ENCODE data around the gene BAZ1A.
"Not testable (repeated sequence)": the region's sequence is repeated elsewhere in the genome, so short reads cannot be mapped to it uniquely, and the experiment has no call there.

Gene BAZ1A

GRCh38 chr14:34851395-34851794 is 23.8 kb downstream of the BAZ1A start:
- DNase-seq, result no peak

GRCh38 chr14:34845869-34846268 is 29.3 kb downstream of the BAZ1A start:
- no peak for DNase-seq

DNA sequence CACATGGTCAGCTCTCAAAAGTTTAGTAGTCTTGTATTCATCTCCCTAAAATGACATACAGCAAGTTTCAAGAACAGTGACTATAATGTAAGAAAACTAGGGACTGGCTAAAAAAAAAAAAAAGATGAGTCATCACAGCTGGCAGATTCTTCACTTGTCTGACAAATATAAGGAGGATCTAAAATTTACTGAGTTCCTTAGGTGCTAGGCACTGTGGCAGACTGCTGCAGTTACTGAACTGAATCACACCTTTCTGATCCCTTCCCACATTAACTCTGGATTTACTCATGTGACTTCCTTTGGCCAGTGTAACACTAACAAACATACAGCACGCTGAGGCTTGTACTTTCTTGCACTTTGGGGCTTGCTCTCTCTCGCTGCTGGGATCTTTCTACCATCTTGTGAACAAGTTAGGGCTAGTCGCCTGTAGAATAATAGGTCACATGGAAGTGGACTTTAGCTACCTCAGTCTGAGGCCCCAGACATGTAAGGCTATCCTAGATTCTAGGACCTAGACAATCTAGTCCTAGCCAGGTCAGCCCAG is 32.1 kb downstream of the BAZ1A start:
- DNase-seq, result no peak

GRCh38 chr14:34837801-34838322 is 37.3 kb downstream of the BAZ1A start:
- no peak for DNase-seq

GRCh38 chr14:34835312-34835711 is 39.8 kb downstream of the BAZ1A start:
- no peak for DNase-seq

- no peak for DNase-seq
Observed at GRCh38 chr14:34833549-34834523, 41.3 kb downstream of the BAZ1A start.

- DNase-seq, result no peak
Observed at GRCh38 chr14:34826661-34827060, 48.5 kb downstream of the BAZ1A start.

DNA sequence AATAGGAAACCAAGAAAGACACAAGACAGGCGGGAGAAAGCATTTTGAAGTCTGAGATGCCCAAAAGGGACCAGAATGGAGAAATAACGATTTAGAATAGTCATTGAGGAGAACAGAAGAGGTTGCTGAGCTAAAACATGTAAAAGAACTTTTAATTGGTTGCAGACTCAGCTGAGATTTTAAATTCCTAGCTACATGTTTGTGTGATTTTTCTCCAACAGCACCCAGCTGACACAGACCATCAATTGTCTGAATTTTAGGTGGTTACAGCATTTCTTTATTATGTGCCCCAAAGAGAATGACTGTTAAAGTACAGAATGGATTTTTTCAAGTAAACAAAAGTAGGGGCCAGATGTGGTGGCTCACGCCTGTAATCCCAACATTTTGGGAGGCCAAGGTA is 50.3 kb downstream of the BAZ1A start:
- DNase-seq, result no peak

- DNase-seq, result no peak
Observed at GRCh38 chr14:34824256-34824655, 50.9 kb downstream of the BAZ1A start.

DNA sequence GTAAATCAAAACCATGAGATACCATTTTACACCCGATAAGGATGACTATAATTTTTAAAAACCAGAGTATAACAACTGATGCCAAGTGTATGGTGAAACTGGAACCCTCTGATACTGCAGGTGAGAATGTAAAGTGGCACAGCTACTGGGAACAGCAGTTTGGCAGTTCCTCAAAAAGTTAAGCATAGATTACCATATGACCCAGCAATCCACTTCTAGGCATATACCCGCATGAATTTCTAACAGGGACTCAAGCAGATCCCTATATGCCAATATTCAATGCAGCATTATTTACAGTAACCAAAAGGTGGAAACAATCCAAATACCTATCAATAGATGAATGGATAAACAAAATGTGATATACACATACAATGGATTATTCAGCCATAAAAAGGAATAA is 57.4 kb downstream of the BAZ1A start:
- DNase-seq, result no peak

DNA sequence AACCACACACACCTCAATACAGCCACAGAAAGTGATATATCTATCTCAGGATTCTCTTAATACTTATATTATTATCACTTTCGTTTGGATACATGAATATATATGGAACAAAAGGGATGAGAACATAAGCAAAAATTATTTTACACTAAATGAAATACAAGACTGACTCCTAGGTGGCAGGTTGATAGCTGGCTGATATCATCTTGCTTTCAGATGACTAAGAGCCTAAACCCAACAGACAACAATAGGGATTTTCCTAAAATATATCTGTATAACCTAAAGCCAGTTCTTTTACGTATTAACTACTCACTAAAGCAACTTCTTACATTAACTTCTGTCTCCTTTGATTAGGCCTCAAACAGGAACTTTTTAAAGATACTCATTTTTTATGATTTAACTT is 65.1 kb downstream of the BAZ1A start:
- no peak for DNase-seq

- DNase-seq, result no peak
Observed at GRCh38 chr14:34806257-34806656, 68.9 kb downstream of the BAZ1A start.

GRCh38 chr14:34804933-34805332 is 70.2 kb downstream of the BAZ1A start:
- no peak for DNase-seq

- DNase-seq, result not testable (repeated sequence)
Observed at GRCh38 chr14:34798861-34799260, 76.3 kb downstream of the BAZ1A start.

DNA sequence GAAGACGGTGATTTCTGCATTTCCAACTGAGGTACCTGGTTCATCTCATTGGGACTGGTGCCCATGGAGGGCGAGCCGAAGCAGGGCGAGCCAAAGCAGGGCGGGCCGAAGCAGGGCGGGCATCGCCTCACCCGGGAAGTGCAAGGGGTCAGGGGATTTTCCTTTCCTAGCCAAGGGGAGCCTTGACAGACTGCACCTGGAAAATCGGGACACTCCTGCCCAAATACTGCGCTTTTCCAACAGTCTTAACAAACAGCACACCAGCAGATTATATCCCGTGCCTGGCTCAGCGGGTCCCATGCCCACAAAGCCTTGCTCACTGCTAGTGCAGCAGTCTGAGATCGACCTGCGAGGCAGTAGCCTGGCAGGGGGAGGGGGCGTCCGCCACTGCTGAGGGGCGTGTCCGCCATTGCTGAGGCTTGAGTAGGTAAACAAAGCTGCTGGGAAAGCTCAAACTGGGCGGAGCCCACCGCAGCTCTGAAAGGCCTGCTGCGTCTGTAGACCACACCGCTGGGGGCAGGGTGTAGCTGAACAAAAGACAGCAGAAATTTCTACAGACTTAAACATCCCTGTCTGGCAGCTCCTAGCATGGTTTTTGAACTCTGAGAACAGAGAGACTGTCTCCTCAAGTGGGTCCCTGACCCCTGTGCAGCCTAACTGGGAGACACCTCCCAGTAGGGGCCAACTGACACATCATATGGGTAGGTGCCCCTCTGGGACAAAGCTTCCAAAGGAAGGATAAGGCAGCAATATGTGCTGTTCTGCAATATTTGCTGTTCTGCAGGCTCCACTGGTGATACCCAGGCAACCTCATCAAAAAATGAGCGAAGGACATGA is 77.2 kb downstream of the BAZ1A start:
- peak in 1 of 2 experiments; percentile 13 for DNase-seq

GRCh38 chr14:34796902-34797301 is 78.3 kb downstream of the BAZ1A start:
- no peak for DNase-seq

DNA sequence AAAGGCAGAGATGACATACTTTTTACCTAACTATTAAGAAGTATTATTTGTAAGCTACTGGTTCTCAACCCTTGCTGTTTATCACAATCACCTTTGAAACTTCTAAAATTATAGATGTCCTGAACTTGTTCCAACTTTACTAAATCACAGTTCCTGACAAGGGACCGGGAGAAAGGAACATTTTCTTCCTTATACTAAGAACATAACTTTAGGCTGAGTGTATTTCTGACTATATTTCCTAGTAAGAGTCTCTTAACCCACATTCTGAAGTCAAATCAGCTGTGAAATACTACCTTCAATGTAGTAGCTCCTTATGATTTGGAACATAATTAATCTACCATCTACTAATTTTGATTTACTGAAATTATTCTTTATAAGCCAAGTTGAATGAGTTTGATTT is 80.2 kb downstream of the BAZ1A start:
- no peak for DNase-seq

- no peak for DNase-seq
Observed at GRCh38 chr14:34794217-34794616, 80.9 kb downstream of the BAZ1A start.

GRCh38 chr14:34792598-34792997 is 82.6 kb downstream of the BAZ1A start:
- no peak for DNase-seq

GRCh38 chr14:34785223-34786006 is 89.7 kb downstream of the BAZ1A start:
- no peak for DNase-seq

- no peak for DNase-seq
Observed at GRCh38 chr14:34782031-34782430, 93.1 kb downstream of the BAZ1A start.

GRCh38 chr14:34781242-34781641 is 93.9 kb downstream of the BAZ1A start:
- DNase-seq, result peak; percentile 40 to 46

Data from NCI-H526 (cell line).